HG03280 (cell line): ENCODE results near the gene UBXN10.

ENCODE experiments used
- ATAC-seq: cut with Tn5 transposase; IDR thresholded peaks from one replicate; pipeline ENCODE4 v1.9.1; 2021; ENCODE audit warnings: mild to moderate bottlenecking, moderate library complexity; ENCODE audit not compliant: unreplicated experiment

UBXN10 gene

GRCh38 chr1:20182415-20182814, 3.5 kb upstream of the UBXN10 start:
- ATAC-seq: no peak

GRCh38 chr1:20183035-20183434, 2.9 kb upstream of the UBXN10 start:
- ATAC-seq: no peak

GRCh38 chr1:20183616-20184271, 2.2 kb upstream of the UBXN10 start:
- no peak for ATAC-seq

GRCh38 chr1:20184481-20184900, 1.4 kb upstream of the UBXN10 start:
- ATAC-seq: no peak

GRCh38 chr1:20184997-20185833, 681 bp upstream of the UBXN10 start:
- no peak for ATAC-seq

- ATAC-seq: no peak
These were observed 1.4 kb downstream of the UBXN10 start for GRCh38 chr1:20187103-20187812.

- no peak for ATAC-seq
These were observed 2.0 kb downstream of the UBXN10 start for GRCh38 chr1:20187813-20188454.

GRCh38 chr1:20188455-20188817, 2.5 kb downstream of the UBXN10 start:
- no peak for ATAC-seq

- no peak for ATAC-seq
These were observed 3.8 kb downstream of the UBXN10 start for GRCh38 chr1:20189664-20190063.

- ATAC-seq: no peak
These were observed 4.6 kb downstream of the UBXN10 start for GRCh38 chr1:20190256-20191160.

- no peak for ATAC-seq
These were observed 5.5 kb downstream of the UBXN10 start for GRCh38 chr1:20191266-20191825.

- ATAC-seq: no peak
These were observed 6.5 kb downstream of the UBXN10 start for GRCh38 chr1:20192364-20192763.

GRCh38 chr1:20192871-20193411, 7.0 kb downstream of the UBXN10 start:
- no peak for ATAC-seq

GRCh38 chr1:20194224-20194623, 8.3 kb downstream of the UBXN10 start:
- ATAC-seq: no peak

GRCh38 chr1:20194757-20195461, 9.0 kb downstream of the UBXN10 start:
- ATAC-seq: no peak

GRCh38 chr1:20195462-20195780, 9.5 kb downstream of the UBXN10 start:
- no peak for ATAC-seq

- no peak for ATAC-seq
These were observed 11.5 kb downstream of the UBXN10 start for GRCh38 chr1:20197329-20197791.

GRCh38 chr1:20198296-20198695, 12.4 kb downstream of the UBXN10 start:
- no peak for ATAC-seq

- ATAC-seq: no peak
These were observed 13.0 kb downstream of the UBXN10 start for GRCh38 chr1:20198918-20199317.
